SU-DHL-6 (cell line): ENCODE data around the gene GATAD2A.

Experiments
- H2AFZ ChIP-seq: fragments of 200-600 bp; sonication (generic); 2 replicates; pipeline ENCODE4 v1.6.1; 2014; ENCODE audit warnings: low read depth, mild to moderate bottlenecking, moderate library complexity, mixed read lengths, antibody characterized with exemption, low read length; ENCODE audit not compliant: severe bottlenecking
- H3F3A ChIP-seq: fragments of 200-600 bp; shearing (Covaris generic); 2 replicates; pipeline ENCODE4 v1.6.0; 2016; ENCODE audit warnings: antibody characterized with exemption, mild to moderate bottlenecking; ENCODE audit not compliant: insufficient read depth
- H3K27ac ChIP-seq: fragments of 200-600 bp; sonication (generic); 2 replicates; pipeline ENCODE4 v1.5.1; 2016; ENCODE audit warnings: low read depth, mild to moderate bottlenecking, low read length, moderate library complexity, mixed read lengths
- H3K27me3 ChIP-seq: fragments of 200-600 bp; sonication (generic), shearing (Covaris generic); 2 replicates; pipeline ENCODE4 v1.6.0; 2014; ENCODE audit warnings: mild to moderate bottlenecking, low read length
- H3K36me3 ChIP-seq: fragments of 200-600 bp; sonication (generic); 2 replicates; pipeline ENCODE4 v1.6.1; 2014; ENCODE audit warnings: mild to moderate bottlenecking, low read length, mixed read lengths
- H3K4me2 ChIP-seq: fragments of 300-600, 200-600 bp; shearing (Covaris generic), sonication (generic); 2 replicates; pipeline ENCODE4 v1.6.0; 2014; ENCODE audit warnings: low read length, low read depth, mild to moderate bottlenecking; ENCODE audit not compliant: poor library complexity, severe bottlenecking
- H3K4me3 ChIP-seq: fragments of 200-600 bp; sonication (generic); 2 replicates; pipeline ENCODE4 v1.5.1; 2014; ENCODE audit warnings: antibody characterized with exemption, low read length, mild to moderate bottlenecking, mixed read lengths; ENCODE audit not compliant: insufficient read depth, poor library complexity, severe bottlenecking
- H3K79me2 ChIP-seq: fragments of 200-600 bp; sonication (generic); 2 replicates; pipeline ENCODE4 v1.6.1; 2014; ENCODE audit warnings: mild to moderate bottlenecking, low read length, moderate library complexity; ENCODE audit not compliant: insufficient read depth
- H3K9ac ChIP-seq: fragments of 200-600 bp; sonication (generic); 2 replicates; pipeline ENCODE4 v1.7.0; 2014; ENCODE audit warnings: mild to moderate bottlenecking, low read length
- H3K9me2 ChIP-seq: fragments of 200-600 bp; sonication (generic); replicated peaks from 2 replicates; pipeline ENCODE4 v1.6.1; 2014; ENCODE audit warnings: low read length; ENCODE audit not compliant: insufficient read depth
- H3K9me3 ChIP-seq: fragments of 200-600 bp; sonication (generic); 2 replicates; pipeline ENCODE4 v1.6.1; 2014; ENCODE audit warnings: low read length, mixed read lengths; ENCODE audit not compliant: insufficient read depth
- H4K20me1 ChIP-seq: fragments of 200-600 bp; sonication (generic); 2 replicates; pipeline ENCODE4 v1.6.1; 2014; ENCODE audit warnings: low read depth, mild to moderate bottlenecking, antibody characterized with exemption, low read length, moderate library complexity, mixed read lengths
- EZH2phosphoT487 ChIP-seq: fragments of 200-600 bp; sonication (generic), shearing (Covaris generic); conservative IDR thresholded peaks from 2 replicates; pipeline ENCODE4 v1.6.1; 2018; ENCODE audit warnings: mild to moderate bottlenecking, antibody characterized with exemption, low read length, moderate library complexity, mixed read lengths
- TF ChIP-seq, protein P1 (sequence below): fragments of 200-600 bp; sonication (generic); IDR thresholded peaks from one replicate; pipeline ENCODE4 v1.5.1; 2017; ENCODE audit warnings: antibody characterized with exemption, mild to moderate bottlenecking, low read length, moderate library complexity; ENCODE audit not compliant: insufficient read depth, poor library complexity, severe bottlenecking

The GATAD2A gene

DNA sequence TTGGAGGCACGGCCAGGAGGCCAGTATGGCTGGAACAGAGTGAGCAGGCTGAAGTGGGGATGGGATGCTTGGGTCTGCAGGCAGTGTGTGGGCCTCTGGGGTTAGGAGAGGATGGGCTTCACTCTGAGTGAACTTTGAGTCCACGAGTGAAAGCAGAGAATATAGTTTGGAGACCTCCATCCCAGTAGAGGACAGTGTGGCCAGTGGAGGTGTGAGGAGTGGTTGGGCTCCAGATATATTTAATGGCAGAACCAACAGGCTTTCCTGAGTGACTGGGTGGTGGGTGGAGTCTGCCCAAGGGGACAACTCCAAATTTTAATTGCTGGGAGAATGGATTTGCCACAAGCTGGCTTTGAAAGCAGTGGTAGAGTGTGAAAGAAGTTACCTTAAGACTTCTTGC is 27.3 kb downstream of the GATAD2A start:
- Histone ChIP-seq H3K4me2 (no peak overlapping the region), H3K9me2 (no peaks in the 10 kb centered on the region), H2AFZ (no peak overlapping the region), H3K4me3 (no peak overlapping the region), H3K9ac (no peak overlapping the region), H3F3A (no peaks in the 10 kb centered on the region), H3K9me3 (no peaks in the 10 kb centered on the region), H3K36me3 (no peaks in the 10 kb centered on the region; the same call in 1 of the 2 replicates), H3K79me2 (peaks cover 100% of the 10 kb centered on the region), H3K27ac (no peak overlapping the region), H3K27me3 (no peaks in the 10 kb centered on the region), H4K20me1 (peaks cover 24% of the 10 kb centered on the region; the same call in 1 of the 2 replicates)
- TF ChIP-seq EZH2phosphoT487, result no peak
- TF ChIP-seq, protein P1, sequence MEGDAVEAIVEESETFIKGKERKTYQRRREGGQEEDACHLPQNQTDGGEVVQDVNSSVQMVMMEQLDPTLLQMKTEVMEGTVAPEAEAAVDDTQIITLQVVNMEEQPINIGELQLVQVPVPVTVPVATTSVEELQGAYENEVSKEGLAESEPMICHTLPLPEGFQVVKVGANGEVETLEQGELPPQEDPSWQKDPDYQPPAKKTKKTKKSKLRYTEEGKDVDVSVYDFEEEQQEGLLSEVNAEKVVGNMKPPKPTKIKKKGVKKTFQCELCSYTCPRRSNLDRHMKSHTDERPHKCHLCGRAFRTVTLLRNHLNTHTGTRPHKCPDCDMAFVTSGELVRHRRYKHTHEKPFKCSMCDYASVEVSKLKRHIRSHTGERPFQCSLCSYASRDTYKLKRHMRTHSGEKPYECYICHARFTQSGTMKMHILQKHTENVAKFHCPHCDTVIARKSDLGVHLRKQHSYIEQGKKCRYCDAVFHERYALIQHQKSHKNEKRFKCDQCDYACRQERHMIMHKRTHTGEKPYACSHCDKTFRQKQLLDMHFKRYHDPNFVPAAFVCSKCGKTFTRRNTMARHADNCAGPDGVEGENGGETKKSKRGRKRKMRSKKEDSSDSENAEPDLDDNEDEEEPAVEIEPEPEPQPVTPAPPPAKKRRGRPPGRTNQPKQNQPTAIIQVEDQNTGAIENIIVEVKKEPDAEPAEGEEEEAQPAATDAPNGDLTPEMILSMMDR, result no peak

DNA sequence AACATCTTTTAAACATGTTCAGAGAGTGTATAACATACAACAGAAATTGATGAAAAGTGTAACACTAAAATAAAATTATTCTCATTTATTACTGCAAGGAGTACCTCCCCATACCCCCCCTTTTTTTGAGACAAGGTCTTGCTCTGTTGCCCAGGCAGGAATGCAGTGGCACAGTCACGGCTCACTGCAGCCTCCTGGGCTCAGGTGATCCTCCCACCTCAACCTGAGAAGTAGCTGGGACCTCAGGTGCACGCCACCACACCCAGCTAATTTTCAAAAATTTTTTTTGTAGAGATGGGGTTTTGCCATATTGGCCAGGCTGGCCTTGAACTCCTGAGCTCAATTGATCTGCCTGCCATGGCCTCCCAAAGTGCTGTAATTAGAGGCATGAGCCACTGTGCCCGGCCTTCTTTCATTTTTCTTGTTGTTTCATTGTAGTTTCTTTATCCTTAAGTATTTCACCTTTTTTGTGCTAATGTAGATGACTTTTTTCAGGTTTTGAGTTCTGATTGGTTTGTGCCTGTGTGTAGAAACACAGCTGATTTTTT is 28.3 kb downstream of the GATAD2A start:
- Histone ChIP-seq H3K79me2 (peaks cover 100% of the 10 kb centered on the region), H3K27ac (no peak overlapping the region), H3F3A (no peaks in the 10 kb centered on the region), H3K9ac (no peak overlapping the region), H3K9me2 (no peaks in the 10 kb centered on the region), H3K36me3 (no peaks in the 10 kb centered on the region; the same call in 1 of the 2 replicates), H3K4me2 (no peak overlapping the region), H3K4me3 (no peak overlapping the region), H2AFZ (no peak overlapping the region), H3K27me3 (no peaks in the 10 kb centered on the region), H3K9me3 (no peaks in the 10 kb centered on the region), H4K20me1 (peaks cover 24% of the 10 kb centered on the region; the same call in 1 of the 2 replicates)
- TF ChIP-seq EZH2phosphoT487, result no peak
- TF ChIP-seq, protein P1, result no peak

DNA sequence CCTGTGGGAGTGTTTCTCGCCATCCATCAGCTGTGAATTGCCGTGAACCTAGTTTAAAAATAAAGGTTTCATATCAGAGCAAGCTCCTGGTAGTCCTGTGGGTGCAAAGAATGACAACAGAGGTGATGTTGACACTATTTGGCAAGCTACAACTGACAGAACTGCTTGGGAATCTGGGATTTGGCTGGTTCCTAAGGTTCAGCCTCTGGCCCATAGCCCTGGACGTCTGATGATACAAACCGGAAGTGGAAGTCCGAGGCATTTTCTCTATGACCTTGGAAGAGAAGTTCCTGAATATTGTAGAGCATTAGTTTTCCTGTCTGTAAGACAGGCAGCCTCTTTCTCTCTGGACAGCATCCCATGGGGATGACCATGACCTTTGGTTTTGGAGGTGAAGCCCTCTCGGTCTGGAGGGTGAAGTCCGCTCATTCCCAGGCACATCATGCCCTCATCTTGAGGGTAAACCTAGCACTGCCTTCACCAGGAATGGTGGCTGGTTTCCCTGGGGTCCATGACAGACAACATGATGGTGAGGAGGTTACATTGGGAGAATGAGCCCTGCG is 29.1 kb downstream of the GATAD2A start:
- Histone ChIP-seq H3K36me3 (no peaks in the 10 kb centered on the region; the same call in 1 of the 2 replicates), H3K79me2 (peaks cover 100% of the 10 kb centered on the region), H2AFZ (no peak overlapping the region), H3F3A (no peaks in the 10 kb centered on the region), H3K9me3 (no peaks in the 10 kb centered on the region), H3K4me2 (no peak overlapping the region), H4K20me1 (peaks cover 24% of the 10 kb centered on the region; the same call in 1 of the 2 replicates), H3K9ac (no peak overlapping the region), H3K9me2 (no peaks in the 10 kb centered on the region), H3K4me3 (no peak overlapping the region), H3K27ac (no peak overlapping the region), H3K27me3 (no peaks in the 10 kb centered on the region)
- TF ChIP-seq, protein P1, result no peak
- TF ChIP-seq EZH2phosphoT487, result no peak
